Measurements from ENCODE around the gene CHCHD3.

The CHCHD3 gene

GRCh38 chr7:133079296-133079695 is 2.6 kb downstream of the CHCHD3 start:
- DNase-seq (ENCODE audit: low read depth, low spot score) = no peak

- no peak for DNase-seq (ENCODE audit: low read depth, low spot score)
These were observed 4.5 kb downstream of the CHCHD3 start for GRCh38 chr7:133077394-133077793.

DNA sequence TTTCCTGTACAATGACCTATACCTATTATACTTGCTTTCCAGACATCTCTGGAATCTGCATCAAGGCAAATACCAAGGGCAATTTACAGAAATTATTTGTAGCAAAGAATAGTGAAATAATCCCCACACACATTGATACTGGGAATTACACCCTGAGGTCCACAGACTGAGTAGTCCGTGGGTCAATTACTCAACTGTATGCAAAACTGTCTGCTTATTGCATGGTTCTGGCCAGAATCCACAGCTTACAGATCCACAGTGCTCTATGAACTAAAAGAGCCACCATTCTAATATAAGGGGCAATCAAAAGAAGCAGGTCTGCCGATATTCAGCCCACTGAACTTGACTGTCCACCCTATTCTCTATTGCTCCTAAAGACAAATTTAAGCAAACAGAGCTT is 5.7 kb downstream of the CHCHD3 start:
- no peak for DNase-seq (ENCODE audit: low read depth, low spot score)

DNA sequence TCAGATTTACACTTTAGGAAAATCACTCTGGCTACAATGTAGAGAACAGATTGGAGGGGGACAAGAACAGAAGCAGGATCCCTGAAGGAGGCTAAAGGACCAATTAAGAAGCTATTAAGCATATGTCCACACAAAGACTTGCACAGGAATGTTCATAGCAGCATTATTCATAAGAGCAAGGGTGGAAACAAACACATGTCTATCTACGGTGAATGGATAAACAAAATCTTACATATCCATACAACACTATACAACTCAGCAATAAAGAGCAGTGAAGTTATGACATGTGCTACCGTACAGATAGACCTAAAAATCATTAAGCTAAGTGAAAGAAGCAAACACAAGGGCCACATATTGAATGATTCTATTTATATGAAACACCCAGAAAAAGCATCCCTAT is 10.4 kb downstream of the CHCHD3 start:
- DNase-seq (ENCODE audit: low read depth, low spot score) = no peak

DNA sequence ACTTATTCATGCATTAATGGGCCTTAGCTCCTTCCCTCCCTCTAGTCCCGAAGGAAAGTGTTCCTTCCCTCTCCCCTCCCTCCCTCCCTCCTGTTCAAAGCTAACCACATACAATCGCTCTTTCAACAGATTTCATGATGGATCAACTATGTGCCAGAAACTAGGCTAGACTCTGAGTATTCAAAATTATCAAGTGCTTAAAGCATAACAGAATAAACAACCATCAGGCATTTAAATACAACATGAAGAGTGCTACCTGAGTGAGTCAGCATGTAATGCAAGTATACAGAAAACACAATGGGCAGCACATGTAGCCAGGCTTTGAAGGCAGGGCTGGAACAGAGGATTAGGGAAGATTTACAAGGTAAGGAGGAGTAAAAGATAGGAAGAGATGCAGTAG is 11.3 kb downstream of the CHCHD3 start:
- DNase-seq (ENCODE audit: low read depth, low spot score) = no peak

DNA sequence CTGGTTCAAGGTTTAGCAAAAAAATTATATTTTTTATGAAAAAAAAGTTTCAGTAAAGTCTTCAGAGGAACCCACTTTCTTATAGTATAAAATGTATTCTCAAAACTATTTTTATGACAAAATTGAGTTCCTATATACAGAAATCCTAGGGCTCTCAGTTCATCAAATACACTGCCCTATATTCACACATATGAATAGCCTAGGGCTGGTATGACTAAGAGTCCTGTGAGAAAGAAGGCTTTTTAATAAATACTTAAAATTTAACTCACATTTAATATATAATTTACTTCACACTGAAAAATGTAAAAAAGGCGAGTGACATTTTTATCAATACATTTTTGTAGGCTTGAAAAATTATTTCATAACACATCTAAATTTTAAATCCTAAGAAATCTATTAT is 16.6 kb downstream of the CHCHD3 start:
- DNase-seq (ENCODE audit: low read depth, low spot score) = no peak

GRCh38 chr7:133064082-133064820 is 17.6 kb downstream of the CHCHD3 start:
- DNase-seq (ENCODE audit: low read depth, low spot score) = no peak

DNA sequence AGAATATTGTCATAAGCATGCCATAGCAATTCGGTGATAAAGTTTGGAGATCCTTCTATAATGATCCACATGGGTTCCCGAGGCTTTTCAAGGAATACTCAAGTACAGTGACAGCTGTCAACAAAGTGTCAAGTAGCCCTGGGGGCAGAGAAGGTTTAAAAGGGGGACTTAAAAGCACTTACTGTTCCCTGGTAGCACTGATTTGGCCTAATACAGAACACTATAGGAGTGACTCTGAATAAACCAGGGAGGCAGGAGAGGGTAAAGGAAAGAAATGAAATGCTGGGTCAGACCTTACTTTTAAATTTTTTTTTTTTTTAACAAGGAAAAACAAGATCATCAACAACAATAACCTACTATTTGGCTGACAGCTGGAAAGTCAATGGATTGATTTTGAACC is 20.1 kb downstream of the CHCHD3 start:
- no peak for DNase-seq (ENCODE audit: low read depth, low spot score)

GRCh38 chr7:133061357-133061756 is 20.5 kb downstream of the CHCHD3 start:
- DNase-seq (ENCODE audit: low read depth, low spot score) = no peak

- no peak for DNase-seq (ENCODE audit: low read depth, low spot score)
These were observed 21.9 kb downstream of the CHCHD3 start for GRCh38 chr7:133060004-133060403.

GRCh38 chr7:133059263-133059662 is 22.6 kb downstream of the CHCHD3 start:
- DNase-seq (ENCODE audit: low read depth, low spot score) = no peak

- DNase-seq (ENCODE audit: low read depth, low spot score) = no peak
These were observed 25.3 kb downstream of the CHCHD3 start for GRCh38 chr7:133056370-133057238.

DNA sequence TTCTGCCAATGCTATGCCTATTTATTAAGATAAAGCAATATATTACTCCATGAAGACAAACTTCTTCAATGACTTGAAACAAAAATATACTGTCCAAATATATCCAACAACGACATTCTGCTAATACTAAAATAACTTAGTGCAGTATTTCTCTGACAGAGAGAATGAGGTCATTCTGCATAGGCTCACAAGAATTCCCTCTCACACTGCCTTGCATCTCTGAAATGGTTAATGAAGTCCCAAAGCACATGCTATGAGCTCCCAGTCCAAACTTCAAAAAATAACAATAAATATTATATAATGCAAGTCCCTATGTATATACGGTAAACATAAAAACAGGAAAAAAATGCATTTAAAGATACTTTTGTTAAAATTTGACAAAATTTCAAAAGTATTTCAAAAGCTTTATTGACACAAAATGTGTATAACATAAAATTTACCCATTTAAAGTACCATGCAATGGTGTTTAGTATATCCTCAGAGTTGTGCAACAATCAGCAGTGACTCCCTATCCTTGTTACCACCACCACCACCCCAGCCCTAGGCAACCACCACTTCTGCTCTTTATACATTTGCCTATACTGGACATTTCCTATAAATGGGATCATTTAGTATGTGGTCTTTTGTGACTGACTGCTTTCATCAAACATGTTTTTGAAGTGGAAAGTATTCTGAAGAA is 27.6 kb downstream of the CHCHD3 start:
- DNase-seq (ENCODE audit: low read depth, low spot score) = no peak

- no peak for DNase-seq (ENCODE audit: low read depth, low spot score)
These were observed 28.5 kb downstream of the CHCHD3 start for GRCh38 chr7:133053321-133053891.

DNA sequence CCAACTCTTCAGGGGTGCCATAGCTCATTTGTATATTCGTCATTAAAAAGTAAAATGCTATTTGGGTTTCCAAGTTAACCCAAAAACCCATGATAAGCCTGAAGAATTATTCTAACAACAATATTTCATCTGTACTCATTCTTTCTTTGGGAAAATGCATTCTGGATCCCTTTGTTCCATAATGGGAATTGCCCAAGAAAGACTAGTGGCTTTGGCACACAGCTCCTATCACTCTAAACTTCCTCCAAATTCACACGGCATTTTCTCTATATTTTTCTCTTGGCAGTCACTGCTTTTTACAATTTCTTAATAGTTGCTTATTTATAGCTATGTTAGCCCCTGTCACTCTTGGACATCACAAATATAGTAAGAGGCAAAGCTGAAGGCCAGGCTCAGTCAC is 29.1 kb downstream of the CHCHD3 start:
- no peak for DNase-seq (ENCODE audit: low read depth, low spot score)

GRCh38 chr7:133052401-133052756 is 29.5 kb downstream of the CHCHD3 start:
- DNase-seq (ENCODE audit: low read depth, low spot score) = no peak

- DNase-seq (ENCODE audit: low read depth, low spot score) = no peak
These were observed 30.0 kb downstream of the CHCHD3 start for GRCh38 chr7:133051719-133052400.

GRCh38 chr7:133051066-133051465 is 30.8 kb downstream of the CHCHD3 start:
- DNase-seq (ENCODE audit: low read depth, low spot score) = no peak

DNA sequence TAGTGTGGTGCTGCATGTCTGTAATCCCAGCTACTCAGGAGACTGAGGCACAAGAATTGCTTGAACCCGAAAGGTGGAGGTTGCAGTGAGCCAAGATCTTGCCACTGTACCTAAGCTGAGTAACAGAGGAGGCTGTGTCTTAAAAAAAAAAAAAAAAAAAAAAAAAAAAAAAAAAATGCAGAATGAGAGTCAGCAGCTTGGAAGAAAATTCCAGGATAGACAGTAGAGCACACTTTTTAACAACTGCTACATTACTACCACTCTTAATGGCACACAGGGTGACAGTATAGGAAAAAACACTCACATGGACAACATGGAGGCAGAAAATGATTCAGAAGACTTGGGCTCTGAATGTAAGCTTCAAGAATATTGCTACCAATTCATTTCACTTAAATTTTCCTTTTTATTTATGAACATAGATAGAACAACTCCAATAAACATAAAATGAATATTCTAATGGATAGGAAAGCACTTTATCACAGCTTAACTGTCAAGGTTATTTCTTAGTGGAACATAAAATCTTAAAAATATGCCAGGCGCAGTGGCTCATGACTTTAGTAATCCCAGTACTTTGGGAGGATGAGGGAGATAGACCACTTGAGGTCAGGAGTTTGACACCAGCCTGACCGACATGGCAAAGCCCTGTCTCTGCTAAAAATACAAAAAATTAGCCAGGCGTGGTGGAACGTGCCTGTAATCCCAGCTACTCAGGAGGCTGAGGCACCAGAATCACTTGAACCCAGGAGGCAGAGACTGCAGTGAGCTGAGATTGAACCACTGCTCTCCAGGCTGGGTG is 31.5 kb downstream of the CHCHD3 start:
- DNase-seq (ENCODE audit: low read depth, low spot score) = no peak

GRCh38 chr7:133048589-133048988 is 33.3 kb downstream of the CHCHD3 start:
- no peak for DNase-seq (ENCODE audit: low read depth, low spot score)

GRCh38 chr7:133047321-133047720 is 34.6 kb downstream of the CHCHD3 start:
- no peak for DNase-seq (ENCODE audit: low read depth, low spot score)

All from iPS DF 19.7 (cell line).